ENCODE measurements around the gene SLC41A3. TPM values are rescaled to one million over a fixed set of nuclear protein-coding genes. Genes with fewer than 3 reads are reported as not detected.

The SLC41A3 gene
- 10 to 100 TPM; 22.7 to 41.5 (median 29.1) TPM for total RNA-seq

GRCh38 chr3:126083913-126084767, at the start of gene SLC41A3:
Gene SLC41A3, minus strand, starts transcription at chr3:126084124. Its CDS starts 15,905 bp downstream, at chr3:126068219.
- peak within 1 kb of the TSS; percentile 65 to 94 (median 76) for H3K4me3 ChIP-seq
- H3K27ac ChIP-seq, result peak within 1 kb of the TSS; percentile 89 to 94 (median 91)
- peak; percentile 93 for DNase-seq
- in situ Hi-C loops (cut with MboI; ENCODE audit: low pct_ligation_motif_present in 1 of 4, low pct_unique_long_range_greater_than_20kb in 1 of 4, low sequenced_read_pairs in 3 of 4) (no loop called here), intact Hi-C loops (cut with DNase I; ENCODE audit: low total_unique reads) (loop anchor here (10.0 kb wide), 1 partner anchor 89 kb away; no protein-coding TSS in a partner anchor)
- TF ChIP-seq POLR2AphosphoS5 (IDR thresholded peaks at IDR 0.05) (peak; percentile 33 to 57 (median 40)), POLR2A (IDR thresholded peaks at IDR 0.05) (peak; percentile 46), EP300 (IDR thresholded peaks at IDR 0.05; ENCODE audit: low read depth) (no peak)
- TF ChIP-seq, protein P1, sequence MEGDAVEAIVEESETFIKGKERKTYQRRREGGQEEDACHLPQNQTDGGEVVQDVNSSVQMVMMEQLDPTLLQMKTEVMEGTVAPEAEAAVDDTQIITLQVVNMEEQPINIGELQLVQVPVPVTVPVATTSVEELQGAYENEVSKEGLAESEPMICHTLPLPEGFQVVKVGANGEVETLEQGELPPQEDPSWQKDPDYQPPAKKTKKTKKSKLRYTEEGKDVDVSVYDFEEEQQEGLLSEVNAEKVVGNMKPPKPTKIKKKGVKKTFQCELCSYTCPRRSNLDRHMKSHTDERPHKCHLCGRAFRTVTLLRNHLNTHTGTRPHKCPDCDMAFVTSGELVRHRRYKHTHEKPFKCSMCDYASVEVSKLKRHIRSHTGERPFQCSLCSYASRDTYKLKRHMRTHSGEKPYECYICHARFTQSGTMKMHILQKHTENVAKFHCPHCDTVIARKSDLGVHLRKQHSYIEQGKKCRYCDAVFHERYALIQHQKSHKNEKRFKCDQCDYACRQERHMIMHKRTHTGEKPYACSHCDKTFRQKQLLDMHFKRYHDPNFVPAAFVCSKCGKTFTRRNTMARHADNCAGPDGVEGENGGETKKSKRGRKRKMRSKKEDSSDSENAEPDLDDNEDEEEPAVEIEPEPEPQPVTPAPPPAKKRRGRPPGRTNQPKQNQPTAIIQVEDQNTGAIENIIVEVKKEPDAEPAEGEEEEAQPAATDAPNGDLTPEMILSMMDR (IDR thresholded peaks at IDR 0.05), result peak in 4 of 5 experiments; percentile 37 to 59 (median 50)
- peaks cover 5 to 14% (median 7%) of the 10 kb centered on the region in 4 donors for H3K4me1 ChIP-seq
- 0 to 1% methylated on average over 4 to 24 of the region's 72 CpGs for WGBS, 2 donors (ENCODE audit: low coverage in 1 of 2)
- no peaks in the 10 kb centered on the region for H3K27me3 ChIP-seq
- H3K9me3 ChIP-seq, result no peaks in the 10 kb centered on the region
- H3K36me3 ChIP-seq, result no peaks in the 10 kb centered on the region

GRCh38 chr3:126133606-126134005, 49.7 kb upstream of the SLC41A3 start:
- in situ Hi-C loops (cut with MboI; ENCODE audit: low pct_ligation_motif_present in 1 of 4, low pct_unique_long_range_greater_than_20kb in 1 of 4, low sequenced_read_pairs in 3 of 4), result loop anchor here in 3 of 4 donors (5.0 to 25.0 kb wide), 3 partner anchors 254 to 261 kb away; partner anchors contain the start of gene CFAP100 (in 3 of the 3)
- Histone ChIP-seq H3K9me3 (no peaks in the 10 kb centered on the region), H3K27ac (no peak overlapping the region), H3K4me1 (peaks cover 0 to 2% (median 0%) of the 10 kb centered on the region in 4 donors), H3K27me3 (no peaks in the 10 kb centered on the region), H3K4me3 (no peak overlapping the region), H3K36me3 (no peaks in the 10 kb centered on the region)
- peak; percentile 3 for DNase-seq
- WGBS, 2 donors (ENCODE audit: low coverage in 1 of 2), result 63% methylated on average over 6 of the region's 6 CpGs; no CpG with 5 or more reads in 1 of the 2 donors
- intact Hi-C loops (cut with DNase I; ENCODE audit: low total_unique reads), result loop anchor here (5.0 kb wide), 1 partner anchor 74 kb away; no protein-coding TSS in a partner anchor
- TF ChIP-seq, protein P1 (IDR thresholded peaks at IDR 0.05), result no peak
- no peak for TF ChIP-seq POLR2AphosphoS5 (IDR thresholded peaks at IDR 0.05)
- no peak for TF ChIP-seq EP300 (IDR thresholded peaks at IDR 0.05; ENCODE audit: low read depth)
- no peak for TF ChIP-seq POLR2A (IDR thresholded peaks at IDR 0.05)

DNA sequence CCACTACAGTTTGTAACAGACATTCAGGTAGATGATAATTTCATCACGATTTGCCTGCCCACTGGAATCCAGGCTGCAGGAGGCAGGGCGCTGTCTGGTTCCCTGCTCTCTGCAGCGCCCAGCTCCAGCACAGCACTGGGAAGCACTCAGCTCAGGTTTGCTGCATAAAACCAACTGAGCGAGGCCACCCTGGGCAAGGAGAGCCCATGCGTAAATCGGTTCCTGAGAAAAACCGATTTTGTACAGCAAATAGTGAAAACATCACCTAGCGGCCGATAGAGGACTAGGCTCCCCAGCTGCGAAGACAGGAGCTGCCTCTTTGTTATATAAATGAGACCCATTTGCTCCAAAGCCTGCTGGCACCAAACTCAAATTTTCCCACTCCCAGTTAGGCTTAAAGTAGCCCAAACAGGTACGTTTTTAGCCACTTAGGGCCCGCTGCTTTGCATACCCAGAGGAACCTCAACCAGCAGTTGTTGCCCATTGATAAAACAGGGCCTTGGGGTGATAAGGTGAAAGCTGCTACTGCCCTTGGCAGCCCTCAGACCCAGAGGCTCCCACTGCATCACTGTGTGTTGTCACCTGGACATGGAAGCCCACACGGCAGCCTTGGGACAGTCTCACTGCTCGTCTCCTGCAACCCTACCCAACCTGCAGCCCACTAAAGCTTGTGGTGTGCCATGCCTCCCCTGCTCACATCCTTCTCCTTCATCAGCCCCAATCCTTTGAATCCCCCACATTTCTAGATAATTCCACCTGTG, 49.0 kb upstream of the SLC41A3 start:
- no peaks in the 10 kb centered on the region for H3K36me3 ChIP-seq
- no peaks in the 10 kb centered on the region for H3K9me3 ChIP-seq
- H3K27ac ChIP-seq, result no peak overlapping the region
- H3K4me3 ChIP-seq, result no peak overlapping the region
- no peaks in the 10 kb centered on the region for H3K27me3 ChIP-seq
- intact Hi-C loops (cut with DNase I; ENCODE audit: low total_unique reads) (loop anchor here (5.0 kb wide), 1 partner anchor 74 kb away; no protein-coding TSS in a partner anchor), in situ Hi-C loops (cut with MboI; ENCODE audit: low pct_ligation_motif_present in 1 of 4, low pct_unique_long_range_greater_than_20kb in 1 of 4, low sequenced_read_pairs in 3 of 4) (loop anchor here in 3 of 4 donors (5.0 to 25.0 kb wide), 3 partner anchors 254 to 262 kb away; partner anchors contain the start of gene CFAP100 (in 3 of the 3))
- H3K4me1 ChIP-seq, result peaks cover 0 to 2% (median 0%) of the 10 kb centered on the region in 4 donors
- peak; percentile 2 for DNase-seq
- TF ChIP-seq POLR2A (IDR thresholded peaks at IDR 0.05) (no peak), EP300 (IDR thresholded peaks at IDR 0.05; ENCODE audit: low read depth) (no peak), POLR2AphosphoS5 (IDR thresholded peaks at IDR 0.05) (no peak)
- TF ChIP-seq, protein P1 (IDR thresholded peaks at IDR 0.05), result no peak
- WGBS, 2 donors (ENCODE audit: low coverage in 1 of 2), result 66 to 85% methylated on average over 7 to 14 of the region's 14 CpGs

Data from transverse colon (tissue), 4 donors.